Measurements from ENCODE around the gene TBCCD1. TPM values are rescaled to one million over a fixed set of nuclear protein-coding genes. Genes with fewer than 3 reads are reported as not detected.

TBCCD1 gene
- total and polyA plus RNA-seq, 2 experiments from 2014 or later = 5.8 to 16.7 TPM

- Mint-ChIP-seq H3K9me3 (peaks cover 3% of the 10 kb centered on the region; the same call in 1 of the 3 replicates), H3K27ac (no peak overlapping the region), H3K4me3 (no peak overlapping the region)
Measured at GRCh38 chr3:186613637-186614265, 46.6 kb upstream of the TBCCD1 start.

More at GRCh38 chr3:186613637-186614265, 46.6 kb upstream of the TBCCD1 start:
- Histone ChIP-seq H3F3A (replicated peaks; ENCODE audit: low read depth) (no peaks in the 10 kb centered on the region), H3K4me2 (no peak overlapping the region), H3K27me3 (ENCODE audit: insufficient read depth) (peaks cover 6% of the 10 kb centered on the region; the same call in 1 of the 2 replicates), H3K4me1 (ENCODE audit: insufficient read depth) (peaks cover 11% of the 10 kb centered on the region), H3K9me2 (ENCODE audit: insufficient read depth) (no peaks in the 10 kb centered on the region), H4K20me1 (replicated peaks; ENCODE audit: insufficient read depth) (no peaks in the 10 kb centered on the region), H3K36me3 (ENCODE audit: insufficient read depth) (no peaks in the 10 kb centered on the region), H3K79me2 (replicated peaks; ENCODE audit: insufficient read depth) (no peaks in the 10 kb centered on the region), H2AFZ (no peak overlapping the region), H3K27ac (ENCODE audit: low read depth) (no peak overlapping the region), H3K4me3 (no peak overlapping the region)
- no peak for ATAC-seq
- no peaks in the 10 kb centered on the region for H3K36me3 Mint-ChIP-seq (ENCODE audit: low read depth)
- DNase-seq (ENCODE audit: low spot score) = no peak
- peaks cover 13% of the 10 kb centered on the region for H3K4me1 Mint-ChIP-seq
- H3K27me3 Mint-ChIP-seq (ENCODE audit: insufficient read depth, low read depth, poor library complexity) = peaks cover 15% of the 10 kb centered on the region
- TF ChIP-seq STAT1 (IDR thresholded peaks at IDR 0.05; ENCODE audit: unreplicated experiment) = no peak
- TF ChIP-seq NANOG (IDR thresholded peaks at IDR 0.05; ENCODE audit: borderline replicate concordance) = no peak
- TF ChIP-seq ZNF462 (CRISPR knock-in tag; IDR thresholded peaks at IDR 0.05) = no peak
- no peak for TF ChIP-seq ZNF114 (CRISPR knock-in tag; IDR thresholded peaks at IDR 0.05)
- no peak for TF ChIP-seq EZH2phosphoT487 (IDR thresholded peaks at IDR 0.05; ENCODE audit: unreplicated experiment)
- TF ChIP-seq, protein P1, sequence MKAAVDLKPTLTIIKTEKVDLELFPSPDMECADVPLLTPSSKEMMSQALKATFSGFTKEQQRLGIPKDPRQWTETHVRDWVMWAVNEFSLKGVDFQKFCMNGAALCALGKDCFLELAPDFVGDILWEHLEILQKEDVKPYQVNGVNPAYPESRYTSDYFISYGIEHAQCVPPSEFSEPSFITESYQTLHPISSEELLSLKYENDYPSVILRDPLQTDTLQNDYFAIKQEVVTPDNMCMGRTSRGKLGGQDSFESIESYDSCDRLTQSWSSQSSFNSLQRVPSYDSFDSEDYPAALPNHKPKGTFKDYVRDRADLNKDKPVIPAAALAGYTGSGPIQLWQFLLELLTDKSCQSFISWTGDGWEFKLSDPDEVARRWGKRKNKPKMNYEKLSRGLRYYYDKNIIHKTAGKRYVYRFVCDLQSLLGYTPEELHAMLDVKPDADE (IDR thresholded peaks at IDR 0.05) = no peak
- TF ChIP-seq JUNB (IDR thresholded peaks at IDR 0.05; ENCODE audit: unreplicated experiment) = no peak
- no peak for TF ChIP-seq POLR2AphosphoS5 (IDR thresholded peaks at IDR 0.05; ENCODE audit: low read depth)
- no peak for TF ChIP-seq EZH2 (IDR thresholded peaks at IDR 0.05; ENCODE audit: low read depth, unreplicated experiment)
- TF ChIP-seq CREB1 (CRISPR knock-in tag; IDR thresholded peaks at IDR 0.05; ENCODE audit: low read depth) = no peak
- TF ChIP-seq, protein P2, sequence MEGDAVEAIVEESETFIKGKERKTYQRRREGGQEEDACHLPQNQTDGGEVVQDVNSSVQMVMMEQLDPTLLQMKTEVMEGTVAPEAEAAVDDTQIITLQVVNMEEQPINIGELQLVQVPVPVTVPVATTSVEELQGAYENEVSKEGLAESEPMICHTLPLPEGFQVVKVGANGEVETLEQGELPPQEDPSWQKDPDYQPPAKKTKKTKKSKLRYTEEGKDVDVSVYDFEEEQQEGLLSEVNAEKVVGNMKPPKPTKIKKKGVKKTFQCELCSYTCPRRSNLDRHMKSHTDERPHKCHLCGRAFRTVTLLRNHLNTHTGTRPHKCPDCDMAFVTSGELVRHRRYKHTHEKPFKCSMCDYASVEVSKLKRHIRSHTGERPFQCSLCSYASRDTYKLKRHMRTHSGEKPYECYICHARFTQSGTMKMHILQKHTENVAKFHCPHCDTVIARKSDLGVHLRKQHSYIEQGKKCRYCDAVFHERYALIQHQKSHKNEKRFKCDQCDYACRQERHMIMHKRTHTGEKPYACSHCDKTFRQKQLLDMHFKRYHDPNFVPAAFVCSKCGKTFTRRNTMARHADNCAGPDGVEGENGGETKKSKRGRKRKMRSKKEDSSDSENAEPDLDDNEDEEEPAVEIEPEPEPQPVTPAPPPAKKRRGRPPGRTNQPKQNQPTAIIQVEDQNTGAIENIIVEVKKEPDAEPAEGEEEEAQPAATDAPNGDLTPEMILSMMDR (conservative IDR thresholded peaks at IDR 0.05; ENCODE audit: low read depth in 2 of 2) = no peak
- TF ChIP-seq REST (IDR thresholded peaks at IDR 0.05; ENCODE audit: unreplicated experiment) = no peak
- no peak for TF ChIP-seq ZNF331 (CRISPR knock-in tag; IDR thresholded peaks at IDR 0.05; ENCODE audit: low read depth)

Data from GM23338 (cell line).